MCF 10A (cell line): ENCODE data around the gene TRPM3. TPM values are rescaled to one million over a fixed set of nuclear protein-coding genes. Genes with fewer than 3 reads are reported as not detected.

ENCODE experiments used
- BruUV-seq: library from RNA; stranded (reverse); fragments of 400-500 nt; replicated peaks from 2 replicates; lab custom pipeline; 2021; lab: Mats Ljungman, UMichigan
- CTCF ChIA-PET: fragments of 300-600 bp; sonication (Branson Sonifier 250); formaldehyde crosslinking; extraction: SDS; loops from one replicate; lab custom pipeline; 2021; ENCODE audit warnings: antibody characterized with exemption, inconsistent platforms; lab: Yijun Ruan, JAX
- POLR2A ChIA-PET: fragments of 300-600, 350-650 bp; sonication (Branson Sonifier 250); formaldehyde crosslinking; extraction: SDS; loops from one replicate; lab custom pipeline; 2020; ENCODE audit warnings: antibody characterized with exemption, inconsistent platforms; lab: Yijun Ruan, JAX
- DNase-seq: peaks from one replicate; pipeline ENCODE4 v3.0.0-alpha.2; 2018; ENCODE audit not compliant: unreplicated experiment
- H3K27ac Mint-ChIP-seq: one replicate; pipeline ENCODE4 v1.8.0; 2022; ENCODE audit warnings: mild to moderate bottlenecking, low read depth, mixed read lengths; ENCODE audit not compliant: unreplicated experiment
- H3K27me3 Mint-ChIP-seq: one replicate; pipeline ENCODE4 v1.8.0; 2022; ENCODE audit warnings: mixed read lengths; ENCODE audit not compliant: insufficient read depth, unreplicated experiment
- H3K36me3 Mint-ChIP-seq: one replicate; pipeline ENCODE4 v1.8.0; 2022; ENCODE audit warnings: mild to moderate bottlenecking, moderate library complexity, mixed read lengths; ENCODE audit not compliant: insufficient read depth, unreplicated experiment
- H3K4me1 Mint-ChIP-seq: one replicate; pipeline ENCODE4 v1.8.0; 2022; ENCODE audit warnings: mixed read lengths; ENCODE audit not compliant: insufficient read depth, unreplicated experiment
- H3K4me3 Mint-ChIP-seq: one replicate; pipeline ENCODE4 v1.8.0; 2022; ENCODE audit warnings: mild to moderate bottlenecking, moderate library complexity, mixed read lengths; ENCODE audit not compliant: unreplicated experiment
- H3K9me3 Mint-ChIP-seq: one replicate; pipeline ENCODE4 v1.8.0; 2022; ENCODE audit warnings: mixed read lengths; ENCODE audit not compliant: unreplicated experiment
- CTCF ChIP-seq: fragments of 200-600 bp; IDR thresholded peaks from one replicate; pipeline ENCODE4 v1.8.0; 2022; ENCODE audit warnings: antibody characterized with exemption, mild to moderate bottlenecking; ENCODE audit not compliant: unreplicated experiment
- intact Hi-C: fragments of 100-400 bp; cut with micrococcal nuclease; formaldehyde crosslinking; loops from 2 replicates; pipeline ENCODE4 v1.14.1; 2022
- total RNA-seq: library from RNA; stranded (reverse); gene quantifications from 2 replicates; pipeline ENCODE4 v1.2.3, GENCODE V29; 2022

TRPM3 gene
- total RNA-seq, 1 experiment from 2014 or later: 0.44 TPM

- ChIA-PET POLR2A (no interaction called here), CTCF (interaction anchor here (0.9 kb wide), 1 partner anchor 380 kb away, joined by 3 read pairs; no protein-coding TSS in a partner anchor)
- no peak overlapping the region for H3K4me3 Mint-ChIP-seq
- peaks cover 94% of the 10 kb centered on the region for H3K27me3 Mint-ChIP-seq
- H3K9me3 Mint-ChIP-seq: no peaks in the 10 kb centered on the region
- no peaks in the 10 kb centered on the region for H3K4me1 Mint-ChIP-seq
- H3K27ac Mint-ChIP-seq: no peak overlapping the region
- DNase-seq: no peak
- intact Hi-C loops: no loop called here
- TF ChIP-seq CTCF: no peak
- no TSS peak for BruUV-seq
- H3K36me3 Mint-ChIP-seq: no peaks in the 10 kb centered on the region
Measured at GRCh38 chr9:71119746-71120145, 1.7 kb downstream of the TRPM3 start.

- CTCF ChIA-PET: no interaction called here
- no TSS peak for BruUV-seq
- H3K36me3 Mint-ChIP-seq: no peaks in the 10 kb centered on the region
- no peaks in the 10 kb centered on the region for H3K4me1 Mint-ChIP-seq
- no peak overlapping the region for H3K27ac Mint-ChIP-seq
- peaks cover 82% of the 10 kb centered on the region for H3K27me3 Mint-ChIP-seq
- POLR2A ChIA-PET: no interaction called here
- H3K9me3 Mint-ChIP-seq: no peaks in the 10 kb centered on the region
- no peak for TF ChIP-seq CTCF
- no peak for DNase-seq
- intact Hi-C loops: no loop called here
- H3K4me3 Mint-ChIP-seq: no peak overlapping the region
Measured at GRCh38 chr9:71118324-71118723, 3.1 kb downstream of the TRPM3 start.

- POLR2A ChIA-PET: no interaction called here
- no peak overlapping the region for H3K4me3 Mint-ChIP-seq
- no peaks in the 10 kb centered on the region for H3K4me1 Mint-ChIP-seq
- no peak for DNase-seq
- no peaks in the 10 kb centered on the region for H3K36me3 Mint-ChIP-seq
- TF ChIP-seq CTCF: no peak
- BruUV-seq: no TSS peak
- no peaks in the 10 kb centered on the region for H3K9me3 Mint-ChIP-seq
- CTCF ChIA-PET: interaction anchor here (0.7 kb wide), 1 partner anchor 9 kb away, joined by 3 read pairs; no protein-coding TSS in a partner anchor
- no peak overlapping the region for H3K27ac Mint-ChIP-seq
- peaks cover 71% of the 10 kb centered on the region for H3K27me3 Mint-ChIP-seq
- intact Hi-C loops: no loop called here
Measured at GRCh38 chr9:71115448-71115975, 5.9 kb downstream of the TRPM3 start.

GRCh38 chr9:71112866-71113265 lies 8.6 kb downstream of the TRPM3 start:
- Mint-ChIP-seq H3K27ac (no peak overlapping the region), H3K4me3 (no peak overlapping the region), H3K36me3 (no peaks in the 10 kb centered on the region), H3K27me3 (peaks cover 44% of the 10 kb centered on the region), H3K4me1 (no peaks in the 10 kb centered on the region), H3K9me3 (no peaks in the 10 kb centered on the region)
- intact Hi-C loops: no loop called here
- CTCF ChIA-PET: no interaction called here
- POLR2A ChIA-PET: interaction anchor here (0.8 kb wide), 1 partner anchor 23 kb away, joined by 3 read pairs; no protein-coding TSS in a partner anchor
- TF ChIP-seq CTCF: no peak
- no peak for DNase-seq
- no TSS peak for BruUV-seq
